A549 (cell line): ENCODE data around the gene KCNQ1. TPM values are rescaled to one million over a fixed set of nuclear protein-coding genes. Genes with fewer than 3 reads are reported as not detected.

Experiments
- ATAC-seq, 2 experiments: fragments of 200-7000 bp in 1 of 2; fragments of >200 bp in 1 of 2; cut with Nextera tagmentation in 1 of 2; cut with Tn5 transposase in 1 of 2; 3 replicates each; pipeline versions ENCODE4 v1.8.0 to v1.9.1; 2018 to 2020; ENCODE audit warnings: mild to moderate bottlenecking in 1 of 2, moderate library complexity in 1 of 2
- CTCF ChIA-PET: fragments of 300-600 bp; sonication (Branson Sonifier 250); formaldehyde crosslinking; extraction: SDS; loops from one replicate; lab custom pipeline; 2021; ENCODE audit warnings: antibody characterized with exemption, inconsistent platforms; lab: Yijun Ruan, JAX
- POLR2A ChIA-PET: fragments of 350-600 bp; formaldehyde crosslinking; extraction: SDS; loops from one replicate; lab custom pipeline; 2021; ENCODE audit warnings: antibody characterized with exemption, inconsistent platforms; lab: Yijun Ruan, JAX
- DNase-seq, 2 experiments: peaks; one replicate each; pipeline versions ENCODE4 v3.0.0 to v3.0.0-alpha.2; 2011 to 2016; ENCODE audit warnings: low read depth in 1 of 2, low spot score in 1 of 2
- FAIRE-seq: peaks from 2 replicates; lab custom pipeline; 2011; peaks lifted over from hg19 to GRCh38; lab: Jason Lieb, UNC
- H3K27ac ChIP-seq, 2 experiments: fragments of >200 bp; sonication (Bioruptor Twin); formaldehyde crosslinking; 3 replicates each; pipeline ENCODE4 v1.5.1; 2016 to 2017
- H3K4me1 ChIP-seq: fragments of >200 bp; sonication (Bioruptor Twin); formaldehyde crosslinking; 3 replicates; pipeline ENCODE4 v1.6.1; 2016
- H3K4me2 ChIP-seq: fragments of >200 bp; sonication (Bioruptor Twin); formaldehyde crosslinking; 3 replicates; pipeline ENCODE4 v1.6.1; 2016
- H3K4me3 ChIP-seq: fragments of >200 bp; sonication (Bioruptor Twin); formaldehyde crosslinking; 3 replicates; pipeline ENCODE4 v1.5.1; 2016
- H3K9me3 ChIP-seq: fragments of >200 bp; sonication (Bioruptor Twin); formaldehyde crosslinking; 3 replicates; pipeline ENCODE4 v1.6.1; 2016
- ATOH8 ChIP-seq: fragments of 250-450 bp; sonication (Bioruptor Pico); IDR thresholded peaks from 2 replicates; pipeline ENCODE4 v1.5.0; 2020; ENCODE audit warnings: low read depth, mild to moderate bottlenecking, moderate library complexity
- CBX2 ChIP-seq: fragments of 200-600 bp; sonication (generic); IDR thresholded peaks from 2 replicates; pipeline ENCODE4 v1.6.1; 2016; ENCODE audit warnings: low read depth, mild to moderate bottlenecking, borderline replicate concordance
- CEBPB ChIP-seq, 2 experiments: fragments of >200 bp in 1 of 2; sonication (Bioruptor Twin) in 1 of 2; formaldehyde crosslinking in 1 of 2; IDR thresholded peaks; 2 replicates each; pipeline ENCODE4 v1.6.1; 2012 to 2016
- EP300 ChIP-seq, 2 experiments: fragments of >200 bp; sonication (Bioruptor Twin); formaldehyde crosslinking; IDR thresholded peaks; 2 replicates in 1 of 2; 3 replicates in 1 of 2; pipeline ENCODE4 v1.6.1; 2016 to 2017
- HDAC2 ChIP-seq: fragments of 200-600 bp; sonication (generic); IDR thresholded peaks from 2 replicates; pipeline ENCODE4 v1.6.1; 2016
- HEYL ChIP-seq: fragments of 250-450 bp; sonication (Bioruptor Pico); IDR thresholded peaks from 2 replicates; pipeline ENCODE4 v1.8.0; 2021; ENCODE audit warnings: mild to moderate bottlenecking, moderate library complexity
- HOXB5 ChIP-seq: fragments of 250-450 bp; sonication (Bioruptor Pico); IDR thresholded peaks from 2 replicates; pipeline ENCODE4 v1.5.0; 2020; ENCODE audit warnings: mild to moderate bottlenecking, moderate library complexity
- KDM1A ChIP-seq: fragments of 200-600 bp; sonication (generic); IDR thresholded peaks from 2 replicates; pipeline ENCODE4 v1.6.1; 2016; ENCODE audit warnings: low read depth, mild to moderate bottlenecking
- KDM5A ChIP-seq: fragments of 200-600 bp; sonication (generic); IDR thresholded peaks from 2 replicates; pipeline ENCODE4 v1.6.1; 2016; ENCODE audit warnings: antibody characterized with exemption, mild to moderate bottlenecking
- MAX ChIP-seq: IDR thresholded peaks from 2 replicates; pipeline ENCODE4 v1.6.1; 2012
- NR3C1 ChIP-seq: fragments of >200 bp; sonication (Bioruptor Twin); formaldehyde crosslinking; IDR thresholded peaks from 3 replicates; pipeline ENCODE4 v1.6.1; 2017
- PBX3 ChIP-seq: IDR thresholded peaks from 2 replicates; pipeline ENCODE4 v1.6.1; 2012
- POLR2A ChIP-seq: IDR thresholded peaks from 2 replicates; pipeline ENCODE4 v1.6.1; 2012; ENCODE audit warnings: mild to moderate bottlenecking, low read length
- RARB ChIP-seq: fragments of 250-450 bp; sonication (Bioruptor Pico); IDR thresholded peaks from 2 replicates; pipeline ENCODE4 v1.8.0; 2021; ENCODE audit warnings: mild to moderate bottlenecking, moderate library complexity
- RFX5 ChIP-seq: fragments of 450-650 bp; IDR thresholded peaks from 2 replicates; pipeline ENCODE4 v1.7.1; 2014; ENCODE audit warnings: antibody characterized with exemption, mild to moderate bottlenecking, moderate library complexity
- SMC3 ChIP-seq: fragments of >200 bp; sonication (Bioruptor Twin); formaldehyde crosslinking; IDR thresholded peaks from 3 replicates; pipeline ENCODE4 v1.6.1; 2018; ENCODE audit warnings: inconsistent platforms
- SREBF2 ChIP-seq: fragments of 450-650 bp; IDR thresholded peaks from 2 replicates; pipeline ENCODE4 v1.6.1; 2014; ENCODE audit warnings: mild to moderate bottlenecking, moderate library complexity
- TFCP2L1 ChIP-seq: fragments of 250-450 bp; sonication (Bioruptor Pico); IDR thresholded peaks from 2 replicates; pipeline ENCODE4 v1.5.0; 2021; ENCODE audit warnings: mild to moderate bottlenecking
- TP53 ChIP-seq: fragments of 250-450 bp; sonication (Bioruptor Pico); IDR thresholded peaks from 2 replicates; pipeline ENCODE4 v1.5.0; 2021; ENCODE audit warnings: mild to moderate bottlenecking, moderate library complexity
- USF2 ChIP-seq: fragments of 450-650 bp; IDR thresholded peaks from 2 replicates; pipeline ENCODE4 v1.6.1; 2014; ENCODE audit warnings: antibody characterized with exemption
- WGBS: methylation state at CpG from one replicate; pipeline ENCODE4 v1.1.6; 2017; ENCODE audit errors: missing lambda C conversion rate; 5-methylcytosine and 5-hydroxymethylcytosine counted together
- polyA plus RNA-seq, 4 experiments: library from polyadenylated mRNA; depleted of rRNA in 3 of 4; stranded (reverse); fragments of >200 nt; fragmentation: RNase III in 1 of 4; extraction: RNeasy Plus Mini Kit Qiagen cat#74134 plus additional on column Dnase treatment in 1 of 4; gene quantifications; 2 replicates in 3 of 4; 3 replicates in 1 of 4; pipeline ENCODE4 v1.2.3, GENCODE V29; 2011 to 2017
- TF ChIP-seq, protein P1 (sequence below): fragments of >200 bp; sonication (Bioruptor Twin); formaldehyde crosslinking; IDR thresholded peaks from 3 replicates; pipeline ENCODE4 v1.5.1; 2016
- TF ChIP-seq, protein P2 (sequence below): fragments of 200-600 bp; sonication (generic); IDR thresholded peaks from 2 replicates; pipeline ENCODE4 v1.6.1; 2016; ENCODE audit warnings: antibody characterized with exemption, mild to moderate bottlenecking, moderate library complexity
- TF ChIP-seq, protein P3 (sequence below): fragments of >200 bp; sonication (Bioruptor Twin); formaldehyde crosslinking; IDR thresholded peaks from 2 replicates; pipeline ENCODE4 v1.6.1; 2016

KCNQ1 gene
- polyA plus RNA-seq, 2 of the 4 experiments (the other 2 are of a cell fraction), result 0.14 to 0.17 TPM

DNA sequence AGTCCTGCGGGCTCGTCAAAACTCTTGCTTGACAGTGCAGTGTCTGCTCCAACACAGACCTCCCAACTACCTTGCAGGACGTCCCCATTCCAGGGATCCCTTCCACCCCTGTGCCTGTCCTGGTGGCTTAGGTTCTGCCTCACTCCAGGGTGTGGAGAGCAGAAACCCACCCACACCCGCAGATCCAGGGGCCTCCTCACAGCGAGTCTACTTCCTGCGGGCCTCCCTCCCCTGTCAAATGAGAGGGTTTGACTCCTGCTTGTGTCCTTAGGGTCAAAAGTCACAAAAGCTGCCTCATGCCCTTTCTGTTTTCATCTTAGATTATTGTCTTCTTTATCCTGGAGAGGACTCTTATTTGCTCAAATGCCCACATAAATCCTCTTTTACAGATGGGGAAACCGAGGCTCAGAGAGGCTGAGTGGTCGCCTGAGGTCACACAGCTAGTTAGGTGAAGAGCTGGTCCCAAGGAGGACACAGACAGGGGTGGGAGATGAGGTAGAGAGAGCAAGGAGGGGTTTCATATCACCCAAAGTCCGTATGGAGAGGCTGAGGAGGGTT lies 336.1 kb downstream of the KCNQ1 start:
- Histone ChIP-seq H3K9me3 (no peaks in the 10 kb centered on the region), H3K4me1 (peaks cover 31% of the 10 kb centered on the region), H3K4me3 (no peak overlapping the region), H3K4me2 (no peak overlapping the region), H3K27ac (no peak overlapping the region; a peak in 1 of 6 replicates)
- DNase-seq (no peak), FAIRE-seq (no peak), ATAC-seq (no peak)
- 62% methylated on average over 9 of the region's 9 CpGs for WGBS
- TF ChIP-seq, protein P1, sequence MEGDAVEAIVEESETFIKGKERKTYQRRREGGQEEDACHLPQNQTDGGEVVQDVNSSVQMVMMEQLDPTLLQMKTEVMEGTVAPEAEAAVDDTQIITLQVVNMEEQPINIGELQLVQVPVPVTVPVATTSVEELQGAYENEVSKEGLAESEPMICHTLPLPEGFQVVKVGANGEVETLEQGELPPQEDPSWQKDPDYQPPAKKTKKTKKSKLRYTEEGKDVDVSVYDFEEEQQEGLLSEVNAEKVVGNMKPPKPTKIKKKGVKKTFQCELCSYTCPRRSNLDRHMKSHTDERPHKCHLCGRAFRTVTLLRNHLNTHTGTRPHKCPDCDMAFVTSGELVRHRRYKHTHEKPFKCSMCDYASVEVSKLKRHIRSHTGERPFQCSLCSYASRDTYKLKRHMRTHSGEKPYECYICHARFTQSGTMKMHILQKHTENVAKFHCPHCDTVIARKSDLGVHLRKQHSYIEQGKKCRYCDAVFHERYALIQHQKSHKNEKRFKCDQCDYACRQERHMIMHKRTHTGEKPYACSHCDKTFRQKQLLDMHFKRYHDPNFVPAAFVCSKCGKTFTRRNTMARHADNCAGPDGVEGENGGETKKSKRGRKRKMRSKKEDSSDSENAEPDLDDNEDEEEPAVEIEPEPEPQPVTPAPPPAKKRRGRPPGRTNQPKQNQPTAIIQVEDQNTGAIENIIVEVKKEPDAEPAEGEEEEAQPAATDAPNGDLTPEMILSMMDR, result no peak
- TF ChIP-seq RARB (CRISPR knock-in tag) (no peak), CEBPB (IDR thresholded peaks at IDR 0.05) (no peak), ATOH8 (CRISPR knock-in tag) (no peak), TP53 (CRISPR knock-in tag) (no peak), KDM1A (no peak), KDM5A (no peak), CBX2 (no peak), NR3C1 (no peak), POLR2A (no peak)
- TF ChIP-seq, protein P2, sequence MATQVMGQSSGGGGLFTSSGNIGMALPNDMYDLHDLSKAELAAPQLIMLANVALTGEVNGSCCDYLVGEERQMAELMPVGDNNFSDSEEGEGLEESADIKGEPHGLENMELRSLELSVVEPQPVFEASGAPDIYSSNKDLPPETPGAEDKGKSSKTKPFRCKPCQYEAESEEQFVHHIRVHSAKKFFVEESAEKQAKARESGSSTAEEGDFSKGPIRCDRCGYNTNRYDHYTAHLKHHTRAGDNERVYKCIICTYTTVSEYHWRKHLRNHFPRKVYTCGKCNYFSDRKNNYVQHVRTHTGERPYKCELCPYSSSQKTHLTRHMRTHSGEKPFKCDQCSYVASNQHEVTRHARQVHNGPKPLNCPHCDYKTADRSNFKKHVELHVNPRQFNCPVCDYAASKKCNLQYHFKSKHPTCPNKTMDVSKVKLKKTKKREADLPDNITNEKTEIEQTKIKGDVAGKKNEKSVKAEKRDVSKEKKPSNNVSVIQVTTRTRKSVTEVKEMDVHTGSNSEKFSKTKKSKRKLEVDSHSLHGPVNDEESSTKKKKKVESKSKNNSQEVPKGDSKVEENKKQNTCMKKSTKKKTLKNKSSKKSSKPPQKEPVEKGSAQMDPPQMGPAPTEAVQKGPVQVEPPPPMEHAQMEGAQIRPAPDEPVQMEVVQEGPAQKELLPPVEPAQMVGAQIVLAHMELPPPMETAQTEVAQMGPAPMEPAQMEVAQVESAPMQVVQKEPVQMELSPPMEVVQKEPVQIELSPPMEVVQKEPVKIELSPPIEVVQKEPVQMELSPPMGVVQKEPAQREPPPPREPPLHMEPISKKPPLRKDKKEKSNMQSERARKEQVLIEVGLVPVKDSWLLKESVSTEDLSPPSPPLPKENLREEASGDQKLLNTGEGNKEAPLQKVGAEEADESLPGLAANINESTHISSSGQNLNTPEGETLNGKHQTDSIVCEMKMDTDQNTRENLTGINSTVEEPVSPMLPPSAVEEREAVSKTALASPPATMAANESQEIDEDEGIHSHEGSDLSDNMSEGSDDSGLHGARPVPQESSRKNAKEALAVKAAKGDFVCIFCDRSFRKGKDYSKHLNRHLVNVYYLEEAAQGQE, result no peak
- CTCF ChIA-PET, result interaction anchor here (1.1 to 1.2 kb wide), 3 partner anchors 10 to 107 kb away, joined by 3 to 4 read pairs (median 3); no protein-coding TSS in a partner anchor
- POLR2A ChIA-PET, result no interaction called here

DNA sequence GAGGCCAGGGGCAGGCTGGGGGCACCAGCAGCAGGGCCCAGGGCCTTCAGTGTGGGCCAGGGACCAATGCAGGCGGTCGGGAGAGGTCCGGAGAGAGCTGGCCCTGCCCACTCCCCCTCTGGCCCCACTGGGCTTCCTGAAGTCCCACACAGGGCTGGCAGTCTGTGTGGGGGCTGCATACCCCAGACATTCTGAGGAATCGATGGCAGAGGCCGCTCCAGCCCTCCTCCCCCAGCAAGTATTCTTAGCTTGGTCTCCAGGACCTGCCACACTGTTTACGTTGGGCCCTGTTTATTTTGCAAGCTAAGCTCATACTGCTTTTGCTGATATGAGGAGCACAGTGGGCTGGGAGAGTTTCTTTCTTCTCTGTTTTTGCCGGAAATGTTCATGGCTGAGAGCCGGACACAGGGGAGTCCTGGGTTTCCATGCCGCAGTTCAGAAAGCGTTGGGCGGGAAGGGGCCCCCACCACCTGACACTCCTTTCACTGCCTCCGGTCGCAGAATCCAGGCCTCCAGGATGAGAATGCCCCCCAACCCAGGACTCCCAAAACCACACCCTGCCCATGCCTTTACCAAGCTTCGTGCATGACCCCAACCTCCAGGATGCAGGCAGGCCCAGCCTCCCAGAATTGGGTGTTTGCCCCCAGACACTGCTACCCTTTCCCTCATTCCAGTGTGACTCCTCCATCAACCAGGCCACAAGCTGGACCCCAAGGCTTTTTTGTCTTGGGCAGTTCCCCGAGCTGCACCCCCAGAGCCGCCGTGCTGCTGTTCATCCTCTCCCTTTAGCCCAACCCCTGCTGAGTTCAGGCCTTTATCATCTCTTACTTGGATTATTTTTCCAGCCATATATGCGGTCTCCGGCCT lies 336.8 kb downstream of the KCNQ1 start:
- WGBS, result 83% methylated on average over 19 of the region's 19 CpGs
- peaks cover 31% of the 10 kb centered on the region for H3K4me1 ChIP-seq
- FAIRE-seq, result no peak
- no peak for DNase-seq
- H3K27ac ChIP-seq, result no peak overlapping the region; a peak in 1 of 6 replicates
- no peaks in the 10 kb centered on the region for H3K9me3 ChIP-seq
- POLR2A ChIA-PET, result no interaction called here
- no peak overlapping the region for H3K4me2 ChIP-seq
- no peak overlapping the region for H3K4me3 ChIP-seq
- no peak for ATAC-seq
- CTCF ChIA-PET, result interaction anchor here (1.1 to 1.2 kb wide), 3 partner anchors 10 to 107 kb away, joined by 3 to 4 read pairs (median 3); no protein-coding TSS in a partner anchor
- no peak for TF ChIP-seq MAX
- no peak for TF ChIP-seq USF2
- TF ChIP-seq PBX3, result no peak
- TF ChIP-seq HDAC2, result no peak
- TF ChIP-seq HOXB5, result no peak
- no peak for TF ChIP-seq TP53 (CRISPR knock-in tag)
- no peak for TF ChIP-seq SREBF2
- TF ChIP-seq, protein P3, sequence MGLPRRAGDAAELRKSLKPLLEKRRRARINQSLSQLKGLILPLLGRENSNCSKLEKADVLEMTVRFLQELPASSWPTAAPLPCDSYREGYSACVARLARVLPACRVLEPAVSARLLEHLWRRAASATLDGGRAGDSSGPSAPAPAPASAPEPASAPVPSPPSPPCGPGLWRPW, result no peak
- TF ChIP-seq NR3C1, result no peak
- TF ChIP-seq, protein P1, result no peak
- no peak for TF ChIP-seq SMC3
- no peak for TF ChIP-seq EP300 (IDR thresholded peaks at IDR 0.05)
- TF ChIP-seq CBX2, result no peak
- TF ChIP-seq HEYL (CRISPR knock-in tag), result no peak
- no peak for TF ChIP-seq RFX5
- no peak for TF ChIP-seq TFCP2L1 (CRISPR knock-in tag)
